Fibroblast of mammary gland (primary cell): ENCODE measurements around the gene CNKSR3.

Experiments
- DNase-seq: peaks from one replicate; pipeline ENCODE4 v3.0.0-alpha.2; 2010; ENCODE audit warnings: low read depth
- H3K4me3 ChIP-seq: 2 replicates; pipeline ENCODE4 v1.5.1; 2011; ENCODE audit warnings: low read depth, mild to moderate bottlenecking, low read length, moderate library complexity; ENCODE audit not compliant: control insufficient read depth
- TF ChIP-seq, protein P1 (sequence below): conservative IDR thresholded peaks from 2 replicates; pipeline ENCODE4 v1.5.1; 2011; ENCODE audit warnings: low read depth, low read length, inconsistent platforms; ENCODE audit not compliant: control insufficient read depth, insufficient read depth

Gene CNKSR3

DNA sequence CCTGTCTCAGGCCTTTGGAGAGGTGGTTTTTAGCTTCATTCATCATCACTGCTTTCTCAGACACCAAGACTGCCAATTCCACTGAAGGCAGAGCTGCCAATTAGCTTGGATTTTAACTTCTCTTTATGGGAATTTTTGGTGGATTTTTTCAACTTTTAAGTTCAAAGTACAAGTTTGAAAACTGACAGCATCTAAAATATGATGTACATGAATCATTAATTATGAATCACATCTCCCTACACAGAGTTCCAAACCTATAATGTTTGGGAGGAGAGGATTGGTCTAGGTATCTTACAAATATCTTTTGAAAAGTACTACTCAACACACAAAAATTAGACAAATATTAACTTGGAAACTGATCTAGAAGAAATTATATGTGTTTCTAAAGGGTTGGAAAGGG lies 25.5 kb downstream of the CNKSR3 start:
- TF ChIP-seq, protein P1, sequence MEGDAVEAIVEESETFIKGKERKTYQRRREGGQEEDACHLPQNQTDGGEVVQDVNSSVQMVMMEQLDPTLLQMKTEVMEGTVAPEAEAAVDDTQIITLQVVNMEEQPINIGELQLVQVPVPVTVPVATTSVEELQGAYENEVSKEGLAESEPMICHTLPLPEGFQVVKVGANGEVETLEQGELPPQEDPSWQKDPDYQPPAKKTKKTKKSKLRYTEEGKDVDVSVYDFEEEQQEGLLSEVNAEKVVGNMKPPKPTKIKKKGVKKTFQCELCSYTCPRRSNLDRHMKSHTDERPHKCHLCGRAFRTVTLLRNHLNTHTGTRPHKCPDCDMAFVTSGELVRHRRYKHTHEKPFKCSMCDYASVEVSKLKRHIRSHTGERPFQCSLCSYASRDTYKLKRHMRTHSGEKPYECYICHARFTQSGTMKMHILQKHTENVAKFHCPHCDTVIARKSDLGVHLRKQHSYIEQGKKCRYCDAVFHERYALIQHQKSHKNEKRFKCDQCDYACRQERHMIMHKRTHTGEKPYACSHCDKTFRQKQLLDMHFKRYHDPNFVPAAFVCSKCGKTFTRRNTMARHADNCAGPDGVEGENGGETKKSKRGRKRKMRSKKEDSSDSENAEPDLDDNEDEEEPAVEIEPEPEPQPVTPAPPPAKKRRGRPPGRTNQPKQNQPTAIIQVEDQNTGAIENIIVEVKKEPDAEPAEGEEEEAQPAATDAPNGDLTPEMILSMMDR = no peak
- no peak overlapping the region for H3K4me3 ChIP-seq
- no peak for DNase-seq

GRCh38 chr6:154482858-154483257 lies 27.6 kb downstream of the CNKSR3 start:
- DNase-seq = no peak
- TF ChIP-seq, protein P1 = no peak
- no peak overlapping the region for H3K4me3 ChIP-seq

- no peak for DNase-seq
- TF ChIP-seq, protein P1 = no peak
- H3K4me3 ChIP-seq = no peak overlapping the region
These were observed 28.9 kb downstream of the CNKSR3 start for GRCh38 chr6:154481521-154482013.

DNA sequence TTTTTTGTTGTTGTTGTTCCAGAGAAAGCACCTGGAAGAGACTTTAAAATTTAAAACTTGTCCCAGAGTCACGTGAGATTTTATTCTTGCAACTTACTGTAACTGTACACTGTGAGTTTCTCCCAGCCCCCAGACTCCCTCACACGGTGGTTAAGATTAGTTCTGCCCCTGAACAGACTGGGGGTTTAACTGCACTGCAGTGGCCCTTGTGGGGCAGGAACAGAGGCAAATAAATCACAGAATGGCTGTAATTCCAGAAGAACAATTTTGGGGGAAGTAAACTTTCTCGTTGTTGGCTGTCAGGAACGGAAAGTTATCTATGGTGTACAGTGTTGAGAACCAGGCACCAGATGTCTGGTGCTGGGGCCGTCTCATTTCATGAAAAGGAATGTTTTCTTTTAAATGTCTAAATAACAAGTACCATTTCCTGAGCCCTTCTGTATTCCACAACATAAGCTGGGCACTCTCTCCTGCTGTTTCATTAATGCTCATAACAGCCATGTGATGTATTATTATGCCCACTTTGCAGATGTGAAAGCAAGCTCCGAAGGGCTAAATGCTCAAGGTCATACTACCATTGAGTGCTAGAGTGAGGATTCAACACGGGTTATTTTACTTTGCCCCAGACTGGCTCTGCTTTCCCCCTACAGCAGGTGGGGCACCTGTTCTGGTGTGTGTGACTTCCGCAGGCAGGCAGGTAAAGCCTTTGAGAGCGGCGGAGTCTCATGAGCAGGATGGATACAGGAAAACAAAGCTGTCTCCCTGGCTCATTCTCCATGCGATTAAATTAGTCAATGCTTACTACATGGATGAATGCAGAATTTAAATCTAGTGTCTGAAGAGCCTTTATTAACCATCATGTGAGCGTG lies 30.5 kb downstream of the CNKSR3 start:
- no peak overlapping the region for H3K4me3 ChIP-seq
- DNase-seq = no peak
- TF ChIP-seq, protein P1 = no peak

GRCh38 chr6:154479351-154479769 lies 31.1 kb downstream of the CNKSR3 start:
- DNase-seq = peak; percentile 56
- no peak overlapping the region for H3K4me3 ChIP-seq
- TF ChIP-seq, protein P1 = no peak

GRCh38 chr6:154478701-154479060 lies 31.8 kb downstream of the CNKSR3 start:
- no peak for DNase-seq
- TF ChIP-seq, protein P1 = no peak
- no peak overlapping the region for H3K4me3 ChIP-seq
